ENCODE data around the gene RUNX2.

- no peak for TF ChIP-seq CTCF (IDR thresholded peaks at IDR 0.05)
- no peak for TF ChIP-seq POLR2A (IDR thresholded peaks at IDR 0.05)
These were observed 258.4 kb downstream of the RUNX2 start for GRCh38 chr6:45586216-45587171.

Data from uterus (tissue), 2 donors.